ENCODE data around the gene ICE2. TPM values are rescaled to one million over a fixed set of nuclear protein-coding genes. Genes with fewer than 3 reads are reported as not detected.

ICE2 gene
- total and polyA plus RNA-seq, 2 experiments from 2014 or later, result 64.2 to 64.3 TPM

- peaks cover 6% of the 10 kb centered on the region; the same call in 2 of the 3 replicates for H3K9me3 Mint-ChIP-seq
- Histone ChIP-seq H3K4me3 (no peak overlapping the region), H3K4me1 (ENCODE audit: insufficient read depth) (peaks cover 14% of the 10 kb centered on the region), H3K36me3 (ENCODE audit: insufficient read depth) (no peaks in the 10 kb centered on the region), H3K27ac (ENCODE audit: low read depth) (no peak overlapping the region), H3K4me2 (no peak overlapping the region), H3F3A (replicated peaks; ENCODE audit: low read depth) (no peaks in the 10 kb centered on the region), H3K79me2 (replicated peaks; ENCODE audit: insufficient read depth) (0 out of 2 replicates have a peak, but pooled peaks cover 4% of the 10 kb centered on the region), H3K27me3 (ENCODE audit: insufficient read depth) (no peaks in the 10 kb centered on the region; the same call in 1 of the 2 replicates), H3K9me2 (ENCODE audit: insufficient read depth) (no peaks in the 10 kb centered on the region), H4K20me1 (replicated peaks; ENCODE audit: insufficient read depth) (peaks cover 4% of the 10 kb centered on the region), H2AFZ (no peak overlapping the region)
- no peak overlapping the region for H3K4me3 Mint-ChIP-seq
- H3K27ac Mint-ChIP-seq, result no peak overlapping the region
- DNase-seq (ENCODE audit: low spot score), result no peak
- peaks cover 4% of the 10 kb centered on the region for H3K27me3 Mint-ChIP-seq (ENCODE audit: insufficient read depth, low read depth, poor library complexity)
- ATAC-seq, result no peak
- H3K36me3 Mint-ChIP-seq (ENCODE audit: low read depth), result peaks cover 5% of the 10 kb centered on the region; the same call in 2 of the 3 replicates
- peaks cover 21% of the 10 kb centered on the region for H3K4me1 Mint-ChIP-seq
- no peak for TF ChIP-seq EZH2phosphoT487 (IDR thresholded peaks at IDR 0.05; ENCODE audit: unreplicated experiment)
These were observed 108.1 kb downstream of the ICE2 start for GRCh38 chr15:60370869-60371136.

DNA sequence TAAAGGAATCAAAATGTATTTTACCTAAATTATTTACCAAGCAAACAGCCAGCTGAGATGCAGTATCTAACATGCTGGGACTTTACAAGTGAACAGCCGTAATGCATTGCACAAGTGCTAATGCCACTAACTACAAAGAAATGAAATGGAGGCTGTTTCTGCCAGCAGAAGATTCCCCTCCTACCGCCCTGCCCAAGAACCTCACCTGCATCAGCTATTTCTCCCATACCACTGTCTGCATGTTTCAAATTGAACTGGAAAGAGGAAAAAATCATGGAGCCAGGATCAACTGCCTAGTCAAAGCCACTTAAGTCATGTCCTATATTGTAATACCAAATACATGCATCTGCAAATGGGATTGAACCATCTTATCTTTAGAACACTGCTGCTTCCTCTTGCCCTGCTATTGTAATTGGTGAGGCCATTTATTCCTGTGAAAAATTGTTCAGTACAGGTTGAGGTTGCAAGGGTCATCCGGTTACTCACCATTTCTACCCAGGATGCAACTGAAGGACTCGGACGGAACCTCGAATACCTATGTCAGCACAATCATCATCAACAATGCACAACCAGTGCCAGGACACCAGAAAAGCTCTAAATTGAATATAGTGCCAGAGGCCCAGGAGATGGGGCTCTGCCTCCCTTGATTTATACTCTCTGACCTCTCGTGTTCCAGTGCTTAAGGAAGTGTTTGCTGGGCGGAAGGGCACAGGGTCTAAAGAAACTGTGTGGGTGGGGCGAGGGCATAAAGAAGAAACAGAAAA, 108.7 kb downstream of the ICE2 start:
- Histone ChIP-seq H3K9me2 (ENCODE audit: insufficient read depth) (no peaks in the 10 kb centered on the region), H3K79me2 (replicated peaks; ENCODE audit: insufficient read depth) (0 out of 2 replicates have a peak, but pooled peaks cover 4% of the 10 kb centered on the region), H3K36me3 (ENCODE audit: insufficient read depth) (no peaks in the 10 kb centered on the region), H3K4me1 (ENCODE audit: insufficient read depth) (peaks cover 9% of the 10 kb centered on the region), H3K27ac (ENCODE audit: low read depth) (no peak overlapping the region), H3F3A (replicated peaks; ENCODE audit: low read depth) (no peaks in the 10 kb centered on the region), H3K4me3 (no peak overlapping the region), H3K4me2 (no peak overlapping the region), H3K27me3 (ENCODE audit: insufficient read depth) (no peaks in the 10 kb centered on the region; the same call in 1 of the 2 replicates), H2AFZ (no peak overlapping the region), H4K20me1 (replicated peaks; ENCODE audit: insufficient read depth) (peaks cover 4% of the 10 kb centered on the region)
- ATAC-seq (no peak), DNase-seq (ENCODE audit: low spot score) (no peak)
- H3K27ac Mint-ChIP-seq, result no peak overlapping the region
- peaks cover 16% of the 10 kb centered on the region; the same call in 2 of the 3 replicates for H3K4me1 Mint-ChIP-seq
- H3K36me3 Mint-ChIP-seq (ENCODE audit: low read depth), result peaks cover 9% of the 10 kb centered on the region
- H3K9me3 Mint-ChIP-seq, result peaks cover 10% of the 10 kb centered on the region
- peaks cover 4% of the 10 kb centered on the region for H3K27me3 Mint-ChIP-seq (ENCODE audit: insufficient read depth, low read depth, poor library complexity)
- TF ChIP-seq ZNF331 (CRISPR knock-in tag; IDR thresholded peaks at IDR 0.05; ENCODE audit: low read depth) (no peak), ZNF114 (CRISPR knock-in tag; IDR thresholded peaks at IDR 0.05) (no peak)
- no peak overlapping the region for H3K4me3 Mint-ChIP-seq

DNA sequence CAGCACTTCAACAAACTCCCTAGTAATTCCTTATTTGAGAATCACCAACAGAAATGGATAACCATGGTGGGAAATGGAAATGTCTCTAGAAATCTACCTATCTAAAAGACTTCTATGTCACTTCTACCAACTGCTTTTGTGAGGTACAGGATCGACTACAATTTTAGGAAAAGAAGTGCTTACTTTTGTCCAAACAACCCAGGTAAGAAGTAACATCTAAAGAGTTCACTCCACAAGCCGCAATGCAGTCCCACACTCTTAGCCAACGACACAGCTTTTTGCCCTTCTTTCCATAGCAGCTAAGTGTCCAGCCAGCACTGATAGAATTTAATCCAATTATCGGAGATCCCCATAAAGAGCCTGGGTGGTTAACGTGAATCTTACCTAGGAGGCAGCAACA, 109.2 kb downstream of the ICE2 start:
- Histone ChIP-seq H3F3A (replicated peaks; ENCODE audit: low read depth) (no peaks in the 10 kb centered on the region), H3K4me1 (ENCODE audit: insufficient read depth) (peaks cover 4% of the 10 kb centered on the region; the same call in 1 of the 2 replicates), H3K27me3 (ENCODE audit: insufficient read depth) (no peaks in the 10 kb centered on the region; the same call in 1 of the 2 replicates), H4K20me1 (replicated peaks; ENCODE audit: insufficient read depth) (peaks cover 4% of the 10 kb centered on the region), H3K4me3 (no peak overlapping the region), H3K27ac (ENCODE audit: low read depth) (no peak overlapping the region), H3K36me3 (ENCODE audit: insufficient read depth) (peaks cover 2% of the 10 kb centered on the region; the same call in 1 of the 2 replicates), H2AFZ (no peak overlapping the region), H3K9me2 (ENCODE audit: insufficient read depth) (no peaks in the 10 kb centered on the region), H3K79me2 (replicated peaks; ENCODE audit: insufficient read depth) (0 out of 2 replicates have a peak, but pooled peaks cover 4% of the 10 kb centered on the region), H3K4me2 (no peak overlapping the region)
- peaks cover 12% of the 10 kb centered on the region for H3K9me3 Mint-ChIP-seq
- peaks cover 11% of the 10 kb centered on the region; the same call in 2 of the 3 replicates for H3K4me1 Mint-ChIP-seq
- no peak overlapping the region for H3K27ac Mint-ChIP-seq
- ATAC-seq, result no peak
- DNase-seq (ENCODE audit: low spot score), result no peak
- no peak overlapping the region for H3K4me3 Mint-ChIP-seq
- TF ChIP-seq, protein P1, sequence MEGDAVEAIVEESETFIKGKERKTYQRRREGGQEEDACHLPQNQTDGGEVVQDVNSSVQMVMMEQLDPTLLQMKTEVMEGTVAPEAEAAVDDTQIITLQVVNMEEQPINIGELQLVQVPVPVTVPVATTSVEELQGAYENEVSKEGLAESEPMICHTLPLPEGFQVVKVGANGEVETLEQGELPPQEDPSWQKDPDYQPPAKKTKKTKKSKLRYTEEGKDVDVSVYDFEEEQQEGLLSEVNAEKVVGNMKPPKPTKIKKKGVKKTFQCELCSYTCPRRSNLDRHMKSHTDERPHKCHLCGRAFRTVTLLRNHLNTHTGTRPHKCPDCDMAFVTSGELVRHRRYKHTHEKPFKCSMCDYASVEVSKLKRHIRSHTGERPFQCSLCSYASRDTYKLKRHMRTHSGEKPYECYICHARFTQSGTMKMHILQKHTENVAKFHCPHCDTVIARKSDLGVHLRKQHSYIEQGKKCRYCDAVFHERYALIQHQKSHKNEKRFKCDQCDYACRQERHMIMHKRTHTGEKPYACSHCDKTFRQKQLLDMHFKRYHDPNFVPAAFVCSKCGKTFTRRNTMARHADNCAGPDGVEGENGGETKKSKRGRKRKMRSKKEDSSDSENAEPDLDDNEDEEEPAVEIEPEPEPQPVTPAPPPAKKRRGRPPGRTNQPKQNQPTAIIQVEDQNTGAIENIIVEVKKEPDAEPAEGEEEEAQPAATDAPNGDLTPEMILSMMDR (conservative IDR thresholded peaks at IDR 0.05; ENCODE audit: low read depth in 2 of 2), result no peak
- H3K27me3 Mint-ChIP-seq (ENCODE audit: insufficient read depth, low read depth, poor library complexity), result peaks cover 4% of the 10 kb centered on the region
- H3K36me3 Mint-ChIP-seq (ENCODE audit: low read depth), result peaks cover 11% of the 10 kb centered on the region

Small RNA genes within 50 kb of the gene (small RNA-seq; reads per million reads assigned to genes)
- not detected for gene AC087385.3 (ENCODE audit: low replicate concordance)

Other genes starting within 250 kb of the ICE2 start
- 202 and 203 TPM in 2 replicates for gene ANXA2, start 81.2 kb downstream of the ICE2 start, total RNA-seq (2014; rRNA removed; shearing (Covaris generic))
- 207 and 225 TPM in 2 replicates for gene ANXA2, start 81.2 kb downstream of the ICE2 start, polyA plus RNA-seq (2016; fragmentation: Nextera tagmentation; extraction: Ambion mirVana)

Measured in GM23338 (cell line).